SU-DHL-6 (cell line): ENCODE data around the gene ANKRD34A.

Experiments used
- H2AFZ ChIP-seq: fragments of 200-600 bp; sonication (generic); 2 replicates; pipeline ENCODE4 v1.6.1; 2014; ENCODE audit warnings: low read depth, mild to moderate bottlenecking, moderate library complexity, mixed read lengths, antibody characterized with exemption, low read length; ENCODE audit not compliant: severe bottlenecking
- H3F3A ChIP-seq: fragments of 200-600 bp; shearing (Covaris generic); 2 replicates; pipeline ENCODE4 v1.6.0; 2016; ENCODE audit warnings: antibody characterized with exemption, mild to moderate bottlenecking; ENCODE audit not compliant: insufficient read depth
- H3K27ac ChIP-seq: fragments of 200-600 bp; sonication (generic); 2 replicates; pipeline ENCODE4 v1.5.1; 2016; ENCODE audit warnings: low read depth, mild to moderate bottlenecking, low read length, moderate library complexity, mixed read lengths
- H3K27me3 ChIP-seq: fragments of 200-600 bp; sonication (generic), shearing (Covaris generic); 2 replicates; pipeline ENCODE4 v1.6.0; 2014; ENCODE audit warnings: mild to moderate bottlenecking, low read length
- H3K36me3 ChIP-seq: fragments of 200-600 bp; sonication (generic); 2 replicates; pipeline ENCODE4 v1.6.1; 2014; ENCODE audit warnings: mild to moderate bottlenecking, low read length, mixed read lengths
- H3K4me2 ChIP-seq: fragments of 300-600, 200-600 bp; shearing (Covaris generic), sonication (generic); 2 replicates; pipeline ENCODE4 v1.6.0; 2014; ENCODE audit warnings: low read length, low read depth, mild to moderate bottlenecking; ENCODE audit not compliant: poor library complexity, severe bottlenecking
- H3K4me3 ChIP-seq: fragments of 200-600 bp; sonication (generic); 2 replicates; pipeline ENCODE4 v1.5.1; 2014; ENCODE audit warnings: antibody characterized with exemption, low read length, mild to moderate bottlenecking, mixed read lengths; ENCODE audit not compliant: insufficient read depth, poor library complexity, severe bottlenecking
- H3K79me2 ChIP-seq: fragments of 200-600 bp; sonication (generic); 2 replicates; pipeline ENCODE4 v1.6.1; 2014; ENCODE audit warnings: mild to moderate bottlenecking, low read length, moderate library complexity; ENCODE audit not compliant: insufficient read depth
- H3K9ac ChIP-seq: fragments of 200-600 bp; sonication (generic); 2 replicates; pipeline ENCODE4 v1.7.0; 2014; ENCODE audit warnings: mild to moderate bottlenecking, low read length
- H3K9me2 ChIP-seq: fragments of 200-600 bp; sonication (generic); replicated peaks from 2 replicates; pipeline ENCODE4 v1.6.1; 2014; ENCODE audit warnings: low read length; ENCODE audit not compliant: insufficient read depth
- H3K9me3 ChIP-seq: fragments of 200-600 bp; sonication (generic); 2 replicates; pipeline ENCODE4 v1.6.1; 2014; ENCODE audit warnings: low read length, mixed read lengths; ENCODE audit not compliant: insufficient read depth
- H4K20me1 ChIP-seq: fragments of 200-600 bp; sonication (generic); 2 replicates; pipeline ENCODE4 v1.6.1; 2014; ENCODE audit warnings: low read depth, mild to moderate bottlenecking, antibody characterized with exemption, low read length, moderate library complexity, mixed read lengths
- EZH2phosphoT487 ChIP-seq: fragments of 200-600 bp; sonication (generic), shearing (Covaris generic); conservative IDR thresholded peaks from 2 replicates; pipeline ENCODE4 v1.6.1; 2018; ENCODE audit warnings: mild to moderate bottlenecking, antibody characterized with exemption, low read length, moderate library complexity, mixed read lengths
- TF ChIP-seq, protein P1 (sequence below): fragments of 200-600 bp; sonication (generic); IDR thresholded peaks from one replicate; pipeline ENCODE4 v1.5.1; 2017; ENCODE audit warnings: antibody characterized with exemption, mild to moderate bottlenecking, low read length, moderate library complexity; ENCODE audit not compliant: insufficient read depth, poor library complexity, severe bottlenecking

The ANKRD34A gene

GRCh38 chr1:145961425-145962156 lies 2.8 kb downstream of the ANKRD34A start:
- Histone ChIP-seq H3K4me2 (peak overlapping the region; percentile 71), H4K20me1 (no peaks in the 10 kb centered on the region), H3K27me3 (no peaks in the 10 kb centered on the region), H3F3A (peaks cover 32% of the 10 kb centered on the region; the same call in 1 of the 2 replicates), H3K36me3 (no peaks in the 10 kb centered on the region), H3K9me3 (no peaks in the 10 kb centered on the region), H3K4me3 (peak overlapping the region; percentile 58), H3K9me2 (no peaks in the 10 kb centered on the region), H3K9ac (peak overlapping the region; percentile 53), H3K27ac (no peak overlapping the region), H3K79me2 (no peaks in the 10 kb centered on the region), H2AFZ (peak overlapping the region; percentile 92)
- TF ChIP-seq EZH2phosphoT487, result no peak
- TF ChIP-seq, protein P1, sequence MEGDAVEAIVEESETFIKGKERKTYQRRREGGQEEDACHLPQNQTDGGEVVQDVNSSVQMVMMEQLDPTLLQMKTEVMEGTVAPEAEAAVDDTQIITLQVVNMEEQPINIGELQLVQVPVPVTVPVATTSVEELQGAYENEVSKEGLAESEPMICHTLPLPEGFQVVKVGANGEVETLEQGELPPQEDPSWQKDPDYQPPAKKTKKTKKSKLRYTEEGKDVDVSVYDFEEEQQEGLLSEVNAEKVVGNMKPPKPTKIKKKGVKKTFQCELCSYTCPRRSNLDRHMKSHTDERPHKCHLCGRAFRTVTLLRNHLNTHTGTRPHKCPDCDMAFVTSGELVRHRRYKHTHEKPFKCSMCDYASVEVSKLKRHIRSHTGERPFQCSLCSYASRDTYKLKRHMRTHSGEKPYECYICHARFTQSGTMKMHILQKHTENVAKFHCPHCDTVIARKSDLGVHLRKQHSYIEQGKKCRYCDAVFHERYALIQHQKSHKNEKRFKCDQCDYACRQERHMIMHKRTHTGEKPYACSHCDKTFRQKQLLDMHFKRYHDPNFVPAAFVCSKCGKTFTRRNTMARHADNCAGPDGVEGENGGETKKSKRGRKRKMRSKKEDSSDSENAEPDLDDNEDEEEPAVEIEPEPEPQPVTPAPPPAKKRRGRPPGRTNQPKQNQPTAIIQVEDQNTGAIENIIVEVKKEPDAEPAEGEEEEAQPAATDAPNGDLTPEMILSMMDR, result no peak

DNA sequence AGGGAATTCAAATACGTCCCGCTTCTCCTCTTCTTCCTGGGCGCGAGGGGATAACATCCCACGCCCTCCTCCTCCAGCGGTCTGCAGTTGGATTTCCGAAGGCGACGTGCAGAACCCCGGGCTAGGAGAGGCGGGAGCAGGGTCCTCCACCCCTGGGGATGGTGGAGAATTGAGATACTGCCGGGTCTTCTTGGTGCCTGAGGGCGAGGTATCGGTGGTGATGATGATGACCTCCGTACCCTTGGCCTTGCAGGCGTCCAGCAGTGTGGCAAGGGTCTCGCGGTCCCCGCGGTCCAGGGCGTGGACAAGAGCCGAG lies 3.3 kb downstream of the ANKRD34A start:
- H3K27ac ChIP-seq, result no peak overlapping the region
- peak overlapping the region; percentile 71 for H3K4me2 ChIP-seq
- no peaks in the 10 kb centered on the region for H3K27me3 ChIP-seq
- no peaks in the 10 kb centered on the region for H4K20me1 ChIP-seq
- TF ChIP-seq, protein P1, result no peak
- TF ChIP-seq EZH2phosphoT487, result no peak
- H3K9ac ChIP-seq, result peak overlapping the region; percentile 53
- no peaks in the 10 kb centered on the region for H3K79me2 ChIP-seq
- no peaks in the 10 kb centered on the region for H3K36me3 ChIP-seq
- H2AFZ ChIP-seq, result peak overlapping the region; percentile 92
- H3F3A ChIP-seq, result peaks cover 37% of the 10 kb centered on the region; the same call in 1 of the 2 replicates
- peak overlapping the region; percentile 58 for H3K4me3 ChIP-seq
- no peaks in the 10 kb centered on the region for H3K9me3 ChIP-seq
- H3K9me2 ChIP-seq, result no peaks in the 10 kb centered on the region

GRCh38 chr1:145960468-145961108 lies 3.8 kb downstream of the ANKRD34A start:
- no peak overlapping the region for H3K27ac ChIP-seq
- peak overlapping the region; percentile 92 for H2AFZ ChIP-seq
- no peaks in the 10 kb centered on the region for H3K9me2 ChIP-seq
- no peaks in the 10 kb centered on the region for H3K79me2 ChIP-seq
- H3K27me3 ChIP-seq, result no peaks in the 10 kb centered on the region
- H3F3A ChIP-seq, result peaks cover 38% of the 10 kb centered on the region; the same call in 1 of the 2 replicates
- H4K20me1 ChIP-seq, result no peaks in the 10 kb centered on the region
- TF ChIP-seq, protein P1, result no peak
- no peak for TF ChIP-seq EZH2phosphoT487
- H3K9me3 ChIP-seq, result no peaks in the 10 kb centered on the region
- no peaks in the 10 kb centered on the region for H3K36me3 ChIP-seq
- peak overlapping the region; percentile 58 for H3K4me3 ChIP-seq
- peak overlapping the region; percentile 53 for H3K9ac ChIP-seq
- H3K4me2 ChIP-seq, result peak overlapping the region; percentile 71
